Effector CD4-positive, alpha-beta T cell (primary cell): ENCODE results near the gene GRIK3.

Experiments used
- DNase-seq: peaks from one replicate; pipeline ENCODE4 v3.0.0-alpha.2; 2020

GRIK3 gene

GRCh38 chr1:36872126-36872754 lies 162.1 kb downstream of the GRIK3 start:
- DNase-seq = no peak

- no peak for DNase-seq
Observed at GRCh38 chr1:36871146-36871971, 163.0 kb downstream of the GRIK3 start.

GRCh38 chr1:36869826-36870225 lies 164.5 kb downstream of the GRIK3 start:
- DNase-seq = no peak

GRCh38 chr1:36869054-36869453 lies 165.3 kb downstream of the GRIK3 start:
- DNase-seq = no peak

GRCh38 chr1:36867575-36867974 lies 166.7 kb downstream of the GRIK3 start:
- no peak for DNase-seq

- no peak for DNase-seq
Observed at GRCh38 chr1:36866169-36866814, 168.0 kb downstream of the GRIK3 start.

GRCh38 chr1:36865602-36865900 lies 168.8 kb downstream of the GRIK3 start:
- no peak for DNase-seq

- DNase-seq = no peak
Observed at GRCh38 chr1:36864823-36865601, 169.3 kb downstream of the GRIK3 start.

GRCh38 chr1:36864182-36864822 lies 170.0 kb downstream of the GRIK3 start:
- DNase-seq = no peak

- DNase-seq = no peak
Observed at GRCh38 chr1:36863500-36863899, 170.8 kb downstream of the GRIK3 start.

- no peak for DNase-seq
Observed at GRCh38 chr1:36863061-36863460, 171.3 kb downstream of the GRIK3 start.

GRCh38 chr1:36861375-36861774 lies 172.9 kb downstream of the GRIK3 start:
- DNase-seq = no peak

- DNase-seq = no peak
Observed at GRCh38 chr1:36859926-36860325, 174.4 kb downstream of the GRIK3 start.

GRCh38 chr1:36858981-36859380 lies 175.3 kb downstream of the GRIK3 start:
- no peak for DNase-seq

GRCh38 chr1:36858553-36858952 lies 175.8 kb downstream of the GRIK3 start:
- no peak for DNase-seq

- no peak for DNase-seq
Observed at GRCh38 chr1:36857754-36858153, 176.6 kb downstream of the GRIK3 start.

- no peak for DNase-seq
Observed at GRCh38 chr1:36855699-36856494, 178.4 kb downstream of the GRIK3 start.

GRCh38 chr1:36853638-36854037 lies 180.7 kb downstream of the GRIK3 start:
- DNase-seq = no peak

GRCh38 chr1:36852586-36852985 lies 181.7 kb downstream of the GRIK3 start:
- DNase-seq = no peak

GRCh38 chr1:36851595-36851994 lies 182.7 kb downstream of the GRIK3 start:
- no peak for DNase-seq

- DNase-seq = no peak
Observed at GRCh38 chr1:36851087-36851486, 183.2 kb downstream of the GRIK3 start.

GRCh38 chr1:36849956-36850355 lies 184.4 kb downstream of the GRIK3 start:
- no peak for DNase-seq
